GM23248 (cell line): Measurements from ENCODE around the gene CIROP.

Source experiments
- EZH2 ChIP-seq: fragments of 200-600 bp; sonication (generic); IDR thresholded peaks from 2 replicates; pipeline ENCODE4 v1.6.1; 2018; ENCODE audit warnings: antibody characterized with exemption, mild to moderate bottlenecking; ENCODE audit not compliant: insufficient read depth, poor library complexity, severe bottlenecking
- EZH2phosphoT487 ChIP-seq: fragments of 200-600 bp; sonication (generic); IDR thresholded peaks from 2 replicates; pipeline ENCODE4 v1.6.1; 2018; ENCODE audit warnings: antibody characterized with exemption, moderate library complexity, mild to moderate bottlenecking, low read depth; ENCODE audit not compliant: insufficient read depth

- TF ChIP-seq EZH2phosphoT487, result no peak
- no peak for TF ChIP-seq EZH2
Measured at GRCh38 chr14:23142826-23143225, 38.0 kb upstream of the CIROP start.
